T47D (cell line): Measurements from ENCODE around the gene DDX54.
"Not testable (repeated sequence)": the region's sequence is repeated elsewhere in the genome, so short reads cannot be mapped to it uniquely, and the experiment has no call there.

Source experiments
- DNase-seq, 2 experiments: peaks; one replicate each; pipeline versions ENCODE4 v3.0.0 to v3.0.0-alpha.2; 2011 to 2012; ENCODE audit warnings: low read depth in 1 of 2, low spot score in 1 of 2
- JUND ChIP-seq: IDR thresholded peaks from 2 replicates; pipeline ENCODE4 v1.6.1; 2012; ENCODE audit warnings: low read depth
- in situ Hi-C: cut with HindIII; loops from 2 replicates; pipeline ENCODE4 v1.10.0; 2016; ENCODE audit warnings: low sequenced_read_pairs, low pct_unique_long_range_greater_than_20kb

Gene DDX54

GRCh38 chr12:113151655-113152054, 33.6 kb downstream of the DDX54 start:
- no peak for TF ChIP-seq JUND
- in situ Hi-C loops, result no loop called here
- DNase-seq, result no peak

DNA sequence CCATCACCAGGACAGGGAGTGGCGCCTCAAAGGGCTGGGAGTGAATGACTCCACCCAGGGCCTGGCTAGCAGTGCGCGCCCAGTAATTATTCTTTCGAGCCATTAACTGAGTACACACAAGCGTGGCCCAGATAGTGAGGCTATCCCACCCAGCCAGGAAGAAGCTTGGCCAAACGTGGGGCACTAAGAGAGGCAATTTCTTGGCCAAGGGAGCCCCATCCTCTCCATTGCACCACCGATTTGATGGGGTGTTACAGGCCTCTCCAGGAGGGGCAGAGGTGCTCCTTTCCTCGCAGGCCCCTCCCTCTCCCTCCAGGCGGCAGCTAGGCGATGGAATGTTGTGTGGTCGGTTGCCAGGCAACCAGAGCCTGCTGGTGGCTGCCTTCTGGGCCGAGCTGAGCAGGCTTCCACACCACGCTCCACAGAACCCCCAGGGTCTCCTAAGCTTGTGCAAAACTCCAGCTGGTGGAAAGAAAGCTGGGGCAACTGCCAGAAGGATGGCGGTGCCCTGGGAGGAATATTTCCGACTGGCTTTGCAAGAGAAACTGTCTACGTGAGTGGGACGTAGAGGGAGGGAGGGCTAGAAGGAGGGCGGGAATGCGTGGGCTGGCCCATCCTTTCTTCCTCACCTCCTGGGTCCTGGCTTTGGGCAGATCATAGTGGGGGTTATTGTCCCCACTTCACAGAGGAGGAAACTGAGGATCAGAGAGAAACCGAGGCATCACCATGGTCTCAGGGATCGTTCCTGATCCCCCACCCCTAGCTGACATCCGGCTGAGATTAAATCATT, 35.7 kb downstream of the DDX54 start, which contains the start of gene CFAP73:
TSS of gene CFAP73 (plus strand) at position 364 of the 790 bp plus-strand sequence. CDS start at position 498, 134 bp downstream.
- peak; percentile 79 to 92 for DNase-seq
- in situ Hi-C loops, result no loop called here

DNA sequence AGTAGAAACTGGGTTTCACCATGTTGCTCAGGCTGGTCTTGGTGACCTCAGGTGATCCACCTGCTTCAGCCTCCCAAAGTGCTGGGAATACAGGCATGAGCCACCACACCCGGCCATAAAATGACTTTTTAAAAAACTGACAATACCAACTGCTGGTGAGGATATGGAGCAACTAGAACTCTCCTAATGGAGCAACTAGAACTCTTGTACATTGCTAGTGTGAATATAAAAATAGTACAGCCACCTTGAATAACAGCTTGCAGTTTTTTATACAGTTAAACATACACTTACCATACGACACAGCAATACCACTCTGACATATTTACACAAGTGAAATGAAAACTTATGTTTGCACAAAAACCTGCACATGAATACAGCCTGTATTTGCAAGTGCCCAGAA, 38.3 kb downstream of the DDX54 start:
- no peak for DNase-seq
- in situ Hi-C loops, result no loop called here
- TF ChIP-seq JUND, result no peak

More for the DNA sequence above, 35.7 kb downstream of the DDX54 start, which contains the start of gene CFAP73:
- no peak for TF ChIP-seq JUND

- in situ Hi-C loops, result no loop called here
These were observed 39.3 kb downstream of the DDX54 start for GRCh38 chr12:113145720-113146551.

GRCh38 chr12:113144806-113145205, 40.5 kb downstream of the DDX54 start:
- no peak for DNase-seq
- no peak for TF ChIP-seq JUND
- in situ Hi-C loops, result no loop called here

More at GRCh38 chr12:113145720-113146551, 39.3 kb downstream of the DDX54 start:
- DNase-seq, result no peak
- TF ChIP-seq JUND, result no peak

DNA sequence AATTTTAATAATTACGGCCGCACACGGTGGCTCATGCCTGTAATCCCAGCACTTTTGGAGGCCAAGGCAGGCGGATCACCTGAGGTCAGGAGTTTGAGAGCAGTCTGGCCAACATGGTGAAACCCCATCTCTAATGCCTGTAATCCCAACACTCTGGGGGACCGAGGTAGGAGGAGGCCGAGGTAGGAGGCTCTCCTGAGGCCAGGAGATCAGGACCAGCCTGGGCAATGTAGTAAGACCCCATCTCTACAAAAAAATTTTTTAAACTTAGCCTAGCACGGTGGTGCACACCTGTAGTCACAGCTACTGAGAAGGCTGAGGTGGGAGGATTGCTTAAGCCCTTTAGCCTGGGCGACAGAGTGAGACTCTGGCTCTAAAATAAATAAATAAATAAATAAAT, 41.3 kb downstream of the DDX54 start:
- no peak for TF ChIP-seq JUND
- in situ Hi-C loops, result no loop called here

DNA sequence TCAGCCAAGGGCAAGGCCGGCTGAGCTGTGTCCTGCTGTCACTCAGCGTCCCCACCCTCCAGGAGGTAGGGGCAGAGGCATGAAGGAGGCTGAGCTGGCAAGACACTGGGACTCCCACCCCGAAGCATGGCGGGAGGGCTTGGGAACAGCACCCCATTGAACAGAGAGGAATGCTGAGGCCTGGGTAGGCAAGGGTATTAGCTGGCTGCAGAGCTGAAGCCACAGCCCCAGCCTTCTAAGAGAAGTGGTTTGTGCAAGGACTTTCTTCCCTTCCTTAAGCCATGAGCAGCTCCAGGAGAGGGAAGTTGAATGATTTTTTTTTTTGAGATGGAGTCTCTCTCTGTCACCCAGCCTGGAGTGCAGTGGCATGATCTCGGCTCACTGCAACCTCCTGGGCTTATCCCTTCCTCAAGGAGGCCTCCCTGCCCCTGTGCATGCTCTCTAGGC, 42.4 kb downstream of the DDX54 start:
- no peak for TF ChIP-seq JUND
- DNase-seq, result no peak
- in situ Hi-C loops, result no loop called here

More for the DNA sequence above, 41.3 kb downstream of the DDX54 start:
- DNase-seq, result no peak

GRCh38 chr12:113142173-113142885, 42.9 kb downstream of the DDX54 start:
- TF ChIP-seq JUND, result no peak
- in situ Hi-C loops, result no loop called here
- DNase-seq, result no peak

DNA sequence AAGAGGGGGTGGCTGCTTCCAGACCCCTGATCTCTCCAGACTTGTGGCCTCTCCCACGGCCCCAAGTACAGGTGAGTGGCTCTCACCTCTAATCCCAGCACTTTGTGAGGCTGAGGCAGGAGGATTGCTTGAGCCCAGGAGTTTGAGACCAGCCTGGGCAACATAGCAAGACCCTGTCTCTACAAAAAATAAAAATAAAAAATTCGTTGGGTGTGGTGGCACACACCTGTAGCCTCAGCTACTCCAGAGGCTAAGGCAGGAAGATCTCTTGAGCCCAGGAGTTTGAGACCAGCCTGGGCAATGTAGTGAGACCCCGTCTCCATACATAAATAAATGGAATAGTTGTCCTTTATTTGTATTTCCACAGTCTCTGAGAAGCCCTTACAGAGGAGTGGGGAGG, 43.6 kb downstream of the DDX54 start:
- DNase-seq, in situ Hi-C loops: not testable (repeated sequence)

DNA sequence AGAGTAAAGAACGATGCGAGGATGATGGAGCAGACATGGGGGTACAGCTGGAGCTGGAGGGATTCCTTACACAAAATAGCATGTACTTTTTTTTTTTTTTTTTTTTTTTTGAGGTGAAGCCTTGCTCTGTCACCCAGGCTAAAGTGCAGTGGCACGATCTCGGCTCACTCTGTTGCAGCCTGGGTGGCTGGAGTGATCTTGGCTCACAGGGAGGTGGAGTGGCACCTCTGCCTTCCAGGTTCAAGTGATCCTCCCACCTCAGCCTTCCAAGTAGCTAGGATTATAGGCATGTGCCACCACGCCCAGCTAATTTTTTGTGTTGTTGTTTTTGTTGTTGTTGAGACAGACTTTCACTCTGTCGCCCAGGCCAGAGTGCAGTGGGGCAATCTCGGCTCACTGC, 44.6 kb downstream of the DDX54 start:
- in situ Hi-C loops, result no loop called here
- no peak for TF ChIP-seq JUND
- no peak for DNase-seq

DNA sequence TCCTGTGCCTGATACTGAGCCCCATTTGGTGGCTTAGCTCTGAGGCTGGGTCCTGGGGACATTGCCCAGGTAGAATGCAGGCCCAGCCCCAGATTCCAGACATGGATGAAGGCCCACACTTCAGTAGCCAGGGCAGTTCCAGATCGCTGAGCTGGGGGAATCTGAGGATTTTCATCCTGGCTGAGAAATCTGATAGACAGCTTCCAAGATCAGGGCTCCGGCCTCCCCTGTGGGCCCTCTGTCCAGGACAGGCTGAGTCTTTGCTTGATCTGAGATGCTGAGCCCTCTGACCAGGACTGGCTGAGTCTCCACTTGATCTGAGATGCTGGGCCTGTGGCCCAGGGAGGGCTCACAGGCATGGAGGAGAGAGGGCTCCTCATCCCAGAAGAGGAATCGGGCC, 46.5 kb downstream of the DDX54 start:
- no peak for TF ChIP-seq JUND
- in situ Hi-C loops, result no loop called here
- DNase-seq, result no peak
